Measurements from ENCODE around the gene TCF25. TPM values are rescaled to one million over a fixed set of nuclear protein-coding genes. Genes with fewer than 3 reads are reported as not detected.

TCF25 gene
- total and polyA plus RNA-seq, 2 donors = 104 to 200 TPM

- Histone ChIP-seq H3K9me3 (ENCODE audit: control insufficient read depth in 2 of 2, insufficient read depth in 1 of 2, low read length in 1 of 2) (no peaks in the 10 kb centered on the region), H3K4me3 (ENCODE audit: low read length in 2 of 2) (no peak overlapping the region), H3K27ac (ENCODE audit: low read depth in 1 of 2, low read length in 1 of 2) (no peak overlapping the region), H3K4me1 (ENCODE audit: control insufficient read depth in 2 of 2, insufficient read depth in 2 of 2, low read length in 2 of 2) (no peaks in the 10 kb centered on the region), H3K27me3 (ENCODE audit: control insufficient read depth in 2 of 2, insufficient read depth in 1 of 2, low read length in 1 of 2) (no peaks in the 10 kb centered on the region), H3K36me3 (ENCODE audit: control insufficient read depth in 2 of 2, insufficient read depth in 2 of 2, low read length in 1 of 2) (peaks cover 74 to 75% of the 10 kb centered on the region in 2 donors)
- 98% methylated on average over 8 of the region's 8 CpGs for WGBS
- no peak for DNase-seq (ENCODE audit: low read depth in 6 of 9, low spot score in 9 of 9)
These were observed 10.6 kb downstream of the TCF25 start for GRCh38 chr16:89884041-89884421.

- H3K27me3 ChIP-seq (ENCODE audit: control insufficient read depth in 2 of 2, insufficient read depth in 1 of 2, low read length in 1 of 2) = no peaks in the 10 kb centered on the region
- H3K4me3 ChIP-seq (ENCODE audit: low read length in 2 of 2) = no peak overlapping the region
- peaks cover 0 to 3% of the 10 kb centered on the region in 2 donors for H3K4me1 ChIP-seq (ENCODE audit: control insufficient read depth in 2 of 2, insufficient read depth in 2 of 2, low read length in 2 of 2)
- WGBS = 97% methylated on average over 14 of the region's 14 CpGs
- peaks cover 78 to 84% of the 10 kb centered on the region in 2 donors for H3K36me3 ChIP-seq (ENCODE audit: control insufficient read depth in 2 of 2, insufficient read depth in 2 of 2, low read length in 1 of 2)
- H3K27ac ChIP-seq (ENCODE audit: low read depth in 1 of 2, low read length in 1 of 2) = no peak overlapping the region
- no peak for DNase-seq (ENCODE audit: low read depth in 6 of 9, low spot score in 9 of 9)
- H3K9me3 ChIP-seq (ENCODE audit: control insufficient read depth in 2 of 2, insufficient read depth in 1 of 2, low read length in 1 of 2) = no peaks in the 10 kb centered on the region
These were observed 13.9 kb downstream of the TCF25 start for GRCh38 chr16:89887243-89887642.

GRCh38 chr16:89890200-89890599, 16.8 kb downstream of the TCF25 start:
- no peaks in the 10 kb centered on the region for H3K27me3 ChIP-seq (ENCODE audit: control insufficient read depth in 2 of 2, insufficient read depth in 1 of 2, low read length in 1 of 2)
- H3K27ac ChIP-seq (ENCODE audit: low read depth in 1 of 2, low read length in 1 of 2) = no peak overlapping the region
- 90% methylated on average over 9 of the region's 9 CpGs for WGBS
- peaks cover 77 to 83% of the 10 kb centered on the region in 2 donors for H3K36me3 ChIP-seq (ENCODE audit: control insufficient read depth in 2 of 2, insufficient read depth in 2 of 2, low read length in 1 of 2)
- no peak for DNase-seq (ENCODE audit: low read depth in 6 of 9, low spot score in 9 of 9)
- H3K4me1 ChIP-seq (ENCODE audit: control insufficient read depth in 2 of 2, insufficient read depth in 2 of 2, low read length in 2 of 2) = peaks cover 0 to 3% of the 10 kb centered on the region in 2 donors
- H3K4me3 ChIP-seq (ENCODE audit: low read length in 2 of 2) = no peak overlapping the region
- H3K9me3 ChIP-seq (ENCODE audit: control insufficient read depth in 2 of 2, insufficient read depth in 1 of 2, low read length in 1 of 2) = no peaks in the 10 kb centered on the region

- Histone ChIP-seq H3K9me3 (ENCODE audit: control insufficient read depth in 2 of 2, insufficient read depth in 1 of 2, low read length in 1 of 2) (no peaks in the 10 kb centered on the region), H3K4me3 (ENCODE audit: low read length in 2 of 2) (no peak overlapping the region), H3K4me1 (ENCODE audit: control insufficient read depth in 2 of 2, insufficient read depth in 2 of 2, low read length in 2 of 2) (peaks cover 0 to 3% of the 10 kb centered on the region in 2 donors), H3K27ac (ENCODE audit: low read depth in 1 of 2, low read length in 1 of 2) (no peak overlapping the region), H3K36me3 (ENCODE audit: control insufficient read depth in 2 of 2, insufficient read depth in 2 of 2, low read length in 1 of 2) (peaks cover 79 to 82% of the 10 kb centered on the region in 2 donors), H3K27me3 (ENCODE audit: control insufficient read depth in 2 of 2, insufficient read depth in 1 of 2, low read length in 1 of 2) (no peaks in the 10 kb centered on the region)
- no peak for DNase-seq (ENCODE audit: low read depth in 6 of 9, low spot score in 9 of 9)
- 98% methylated on average over 16 of the region's 16 CpGs for WGBS
These were observed 17.7 kb downstream of the TCF25 start for GRCh38 chr16:89890886-89891657.

- Histone ChIP-seq H3K27ac (ENCODE audit: low read depth in 1 of 2, low read length in 1 of 2) (no peak overlapping the region), H3K9me3 (ENCODE audit: control insufficient read depth in 2 of 2, insufficient read depth in 1 of 2, low read length in 1 of 2) (no peaks in the 10 kb centered on the region), H3K4me1 (ENCODE audit: control insufficient read depth in 2 of 2, insufficient read depth in 2 of 2, low read length in 2 of 2) (peaks cover 0 to 3% of the 10 kb centered on the region in 2 donors), H3K36me3 (ENCODE audit: control insufficient read depth in 2 of 2, insufficient read depth in 2 of 2, low read length in 1 of 2) (peaks cover 82 to 85% of the 10 kb centered on the region in 2 donors), H3K4me3 (ENCODE audit: low read length in 2 of 2) (no peak overlapping the region), H3K27me3 (ENCODE audit: control insufficient read depth in 2 of 2, insufficient read depth in 1 of 2, low read length in 1 of 2) (no peaks in the 10 kb centered on the region)
- no peak for DNase-seq (ENCODE audit: low read depth in 6 of 9, low spot score in 9 of 9)
- 99% methylated on average over 18 of the region's 18 CpGs for WGBS
These were observed 18.8 kb downstream of the TCF25 start for GRCh38 chr16:89892055-89892630.

GRCh38 chr16:89892635-89893034, 19.2 kb downstream of the TCF25 start:
- H3K27ac ChIP-seq (ENCODE audit: low read depth in 1 of 2, low read length in 1 of 2) = no peak overlapping the region
- H3K9me3 ChIP-seq (ENCODE audit: control insufficient read depth in 2 of 2, insufficient read depth in 1 of 2, low read length in 1 of 2) = no peaks in the 10 kb centered on the region
- DNase-seq (ENCODE audit: low read depth in 6 of 9, low spot score in 9 of 9) = no peak
- 97% methylated on average over 9 of the region's 9 CpGs for WGBS
- no peaks in the 10 kb centered on the region for H3K27me3 ChIP-seq (ENCODE audit: control insufficient read depth in 2 of 2, insufficient read depth in 1 of 2, low read length in 1 of 2)
- no peak overlapping the region for H3K4me3 ChIP-seq (ENCODE audit: low read length in 2 of 2)
- H3K36me3 ChIP-seq (ENCODE audit: control insufficient read depth in 2 of 2, insufficient read depth in 2 of 2, low read length in 1 of 2) = peaks cover 82 to 83% of the 10 kb centered on the region in 2 donors
- peaks cover 0 to 3% of the 10 kb centered on the region in 2 donors for H3K4me1 ChIP-seq (ENCODE audit: control insufficient read depth in 2 of 2, insufficient read depth in 2 of 2, low read length in 2 of 2)

GRCh38 chr16:89893642-89894548, 20.5 kb downstream of the TCF25 start:
- 98% methylated on average over 45 of the region's 45 CpGs for WGBS
- Histone ChIP-seq H3K9me3 (ENCODE audit: control insufficient read depth in 2 of 2, insufficient read depth in 1 of 2, low read length in 1 of 2) (no peaks in the 10 kb centered on the region), H3K27ac (ENCODE audit: low read depth in 1 of 2, low read length in 1 of 2) (no peak overlapping the region), H3K4me1 (ENCODE audit: control insufficient read depth in 2 of 2, insufficient read depth in 2 of 2, low read length in 2 of 2) (peaks cover 0 to 3% of the 10 kb centered on the region in 2 donors), H3K27me3 (ENCODE audit: control insufficient read depth in 2 of 2, insufficient read depth in 1 of 2, low read length in 1 of 2) (no peaks in the 10 kb centered on the region), H3K36me3 (ENCODE audit: control insufficient read depth in 2 of 2, insufficient read depth in 2 of 2, low read length in 1 of 2) (peaks cover 80% of the 10 kb centered on the region in 2 donors), H3K4me3 (ENCODE audit: low read length in 2 of 2) (no peak overlapping the region)
- no peak for DNase-seq (ENCODE audit: low read depth in 6 of 9, low spot score in 9 of 9)

- no peaks in the 10 kb centered on the region for H3K4me1 ChIP-seq (ENCODE audit: control insufficient read depth in 2 of 2, insufficient read depth in 2 of 2, low read length in 2 of 2)
- DNase-seq (ENCODE audit: low read depth in 6 of 9, low spot score in 9 of 9) = no peak
- WGBS = 98% methylated on average over 26 of the region's 26 CpGs
- no peak overlapping the region for H3K27ac ChIP-seq (ENCODE audit: low read depth in 1 of 2, low read length in 1 of 2)
- H3K9me3 ChIP-seq (ENCODE audit: control insufficient read depth in 2 of 2, insufficient read depth in 1 of 2, low read length in 1 of 2) = no peaks in the 10 kb centered on the region
- H3K27me3 ChIP-seq (ENCODE audit: control insufficient read depth in 2 of 2, insufficient read depth in 1 of 2, low read length in 1 of 2) = no peaks in the 10 kb centered on the region
- no peak overlapping the region for H3K4me3 ChIP-seq (ENCODE audit: low read length in 2 of 2)
- H3K36me3 ChIP-seq (ENCODE audit: control insufficient read depth in 2 of 2, insufficient read depth in 2 of 2, low read length in 1 of 2) = peaks cover 81 to 86% of the 10 kb centered on the region in 2 donors
These were observed 22.3 kb downstream of the TCF25 start for GRCh38 chr16:89895482-89896250.

All from thymus (tissue), 11 donors.